PFSK-1 (cell line): ENCODE data around the gene ASCC3.

Source experiments
- FOXP2 ChIP-seq: optimal IDR thresholded peaks from 2 replicates; pipeline ENCODE3; 2011; ENCODE audit warnings: borderline replicate concordance, control low read depth, inconsistent platforms; ENCODE audit not compliant: insufficient read depth; ENCODE audit errors: extremely low read length, extremely low read depth
- POLR2AphosphoS5 ChIP-seq: IDR thresholded peaks from 2 replicates; pipeline ENCODE4 v1.6.1; 2012; ENCODE audit warnings: low read depth, mild to moderate bottlenecking, control low read depth, low read length, moderate library complexity
- SIN3A ChIP-seq: IDR thresholded peaks from 2 replicates; pipeline ENCODE4 v1.6.1; 2012; ENCODE audit warnings: mild to moderate bottlenecking, low read length, moderate library complexity, borderline replicate concordance; ENCODE audit not compliant: insufficient read depth
- TAF1 ChIP-seq: IDR thresholded peaks from 2 replicates; pipeline ENCODE4 v1.6.1; 2012; ENCODE audit warnings: low read length, control low read depth, borderline replicate concordance; ENCODE audit not compliant: insufficient read depth
- TF ChIP-seq, protein P1 (sequence below), 2 experiments: IDR thresholded peaks; 2 replicates each; pipeline versions ENCODE4 v1.6.1 to v1.8.0; 2011 to 2012; ENCODE audit warnings: low read depth in 2 of 2, low read length in 2 of 2, control low read depth in 1 of 2, inconsistent platforms in 1 of 2, mild to moderate bottlenecking in 1 of 2, moderate library complexity in 1 of 2; ENCODE audit not compliant: insufficient read depth in 1 of 2

Gene ASCC3

DNA sequence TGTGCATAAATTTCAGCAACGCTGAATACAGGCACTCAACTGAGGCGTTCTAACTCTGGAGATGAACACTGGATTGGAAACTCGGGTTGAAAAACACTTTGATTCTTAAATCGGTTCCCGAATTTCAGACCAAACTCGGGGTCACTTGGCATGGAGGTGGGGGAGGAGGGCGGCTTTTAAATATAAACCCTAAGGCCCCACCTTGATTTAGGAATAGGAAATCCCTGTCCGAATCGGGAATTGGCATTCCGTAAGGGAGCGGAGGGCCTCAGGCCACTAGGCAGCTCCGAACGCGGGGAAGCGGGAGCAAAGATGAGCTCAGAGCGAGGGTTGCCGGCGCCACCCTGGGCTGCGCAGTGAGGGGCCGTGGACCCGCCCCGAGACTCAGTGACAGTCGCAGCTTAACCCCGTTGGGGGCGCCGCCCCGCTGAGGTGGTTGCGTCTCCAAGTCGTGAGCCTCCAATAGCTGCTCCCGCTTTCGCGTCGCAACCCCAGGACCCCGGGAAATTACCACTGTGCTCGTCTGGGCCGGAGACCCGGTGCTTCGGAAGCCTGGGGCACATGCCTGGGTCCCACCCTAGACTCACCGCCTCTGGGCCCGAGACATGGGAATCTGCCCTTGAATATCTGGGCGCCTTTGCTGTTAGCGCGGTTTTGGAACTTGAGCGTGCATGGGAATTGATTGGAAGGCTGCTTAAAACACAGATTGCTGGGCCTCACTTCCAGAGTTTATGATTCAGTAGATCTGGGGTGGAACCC is 411.8 kb downstream of the ASCC3 start:
- TF ChIP-seq SIN3A (no peak), TAF1 (no peak), FOXP2 (no peak), POLR2AphosphoS5 (no peak)
- TF ChIP-seq, protein P1, sequence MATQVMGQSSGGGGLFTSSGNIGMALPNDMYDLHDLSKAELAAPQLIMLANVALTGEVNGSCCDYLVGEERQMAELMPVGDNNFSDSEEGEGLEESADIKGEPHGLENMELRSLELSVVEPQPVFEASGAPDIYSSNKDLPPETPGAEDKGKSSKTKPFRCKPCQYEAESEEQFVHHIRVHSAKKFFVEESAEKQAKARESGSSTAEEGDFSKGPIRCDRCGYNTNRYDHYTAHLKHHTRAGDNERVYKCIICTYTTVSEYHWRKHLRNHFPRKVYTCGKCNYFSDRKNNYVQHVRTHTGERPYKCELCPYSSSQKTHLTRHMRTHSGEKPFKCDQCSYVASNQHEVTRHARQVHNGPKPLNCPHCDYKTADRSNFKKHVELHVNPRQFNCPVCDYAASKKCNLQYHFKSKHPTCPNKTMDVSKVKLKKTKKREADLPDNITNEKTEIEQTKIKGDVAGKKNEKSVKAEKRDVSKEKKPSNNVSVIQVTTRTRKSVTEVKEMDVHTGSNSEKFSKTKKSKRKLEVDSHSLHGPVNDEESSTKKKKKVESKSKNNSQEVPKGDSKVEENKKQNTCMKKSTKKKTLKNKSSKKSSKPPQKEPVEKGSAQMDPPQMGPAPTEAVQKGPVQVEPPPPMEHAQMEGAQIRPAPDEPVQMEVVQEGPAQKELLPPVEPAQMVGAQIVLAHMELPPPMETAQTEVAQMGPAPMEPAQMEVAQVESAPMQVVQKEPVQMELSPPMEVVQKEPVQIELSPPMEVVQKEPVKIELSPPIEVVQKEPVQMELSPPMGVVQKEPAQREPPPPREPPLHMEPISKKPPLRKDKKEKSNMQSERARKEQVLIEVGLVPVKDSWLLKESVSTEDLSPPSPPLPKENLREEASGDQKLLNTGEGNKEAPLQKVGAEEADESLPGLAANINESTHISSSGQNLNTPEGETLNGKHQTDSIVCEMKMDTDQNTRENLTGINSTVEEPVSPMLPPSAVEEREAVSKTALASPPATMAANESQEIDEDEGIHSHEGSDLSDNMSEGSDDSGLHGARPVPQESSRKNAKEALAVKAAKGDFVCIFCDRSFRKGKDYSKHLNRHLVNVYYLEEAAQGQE (IDR thresholded peaks at IDR 0.05; ENCODE audit: insufficient read depth in 1 of 2, low read depth in 2 of 2, low read length in 2 of 2) = no peak

DNA sequence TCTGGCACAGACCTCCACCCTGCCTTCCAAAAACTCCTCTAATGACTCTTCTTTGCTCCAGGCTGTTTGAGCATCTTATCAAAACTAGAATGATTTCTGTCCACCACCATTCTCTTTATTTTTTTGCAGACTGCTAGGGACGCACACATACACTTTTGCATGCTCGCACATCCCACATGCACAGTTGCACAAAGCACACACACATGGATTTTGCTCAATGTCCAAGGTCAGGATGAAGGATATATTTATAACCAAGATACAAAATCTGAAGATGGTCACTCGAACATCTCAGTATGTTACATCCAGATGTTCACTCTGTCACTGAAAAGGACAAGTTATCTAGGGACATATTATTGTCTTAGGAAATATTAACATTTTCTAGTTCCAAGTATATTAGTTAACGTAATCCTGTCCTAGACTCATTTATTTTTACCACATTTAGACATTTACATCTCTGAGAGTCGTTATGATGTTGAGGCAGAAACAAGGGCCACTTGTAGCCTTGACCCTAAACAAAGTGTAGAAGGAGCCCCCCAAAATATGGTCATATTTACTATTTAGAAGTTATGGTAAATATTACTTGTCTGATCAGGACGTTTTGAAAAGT is 413.0 kb downstream of the ASCC3 start:
- no peak for TF ChIP-seq POLR2AphosphoS5
- TF ChIP-seq, protein P1 (IDR thresholded peaks at IDR 0.05; ENCODE audit: insufficient read depth in 1 of 2, low read depth in 2 of 2, low read length in 2 of 2) = no peak
- TF ChIP-seq SIN3A = no peak
- no peak for TF ChIP-seq FOXP2
- TF ChIP-seq TAF1 = no peak

DNA sequence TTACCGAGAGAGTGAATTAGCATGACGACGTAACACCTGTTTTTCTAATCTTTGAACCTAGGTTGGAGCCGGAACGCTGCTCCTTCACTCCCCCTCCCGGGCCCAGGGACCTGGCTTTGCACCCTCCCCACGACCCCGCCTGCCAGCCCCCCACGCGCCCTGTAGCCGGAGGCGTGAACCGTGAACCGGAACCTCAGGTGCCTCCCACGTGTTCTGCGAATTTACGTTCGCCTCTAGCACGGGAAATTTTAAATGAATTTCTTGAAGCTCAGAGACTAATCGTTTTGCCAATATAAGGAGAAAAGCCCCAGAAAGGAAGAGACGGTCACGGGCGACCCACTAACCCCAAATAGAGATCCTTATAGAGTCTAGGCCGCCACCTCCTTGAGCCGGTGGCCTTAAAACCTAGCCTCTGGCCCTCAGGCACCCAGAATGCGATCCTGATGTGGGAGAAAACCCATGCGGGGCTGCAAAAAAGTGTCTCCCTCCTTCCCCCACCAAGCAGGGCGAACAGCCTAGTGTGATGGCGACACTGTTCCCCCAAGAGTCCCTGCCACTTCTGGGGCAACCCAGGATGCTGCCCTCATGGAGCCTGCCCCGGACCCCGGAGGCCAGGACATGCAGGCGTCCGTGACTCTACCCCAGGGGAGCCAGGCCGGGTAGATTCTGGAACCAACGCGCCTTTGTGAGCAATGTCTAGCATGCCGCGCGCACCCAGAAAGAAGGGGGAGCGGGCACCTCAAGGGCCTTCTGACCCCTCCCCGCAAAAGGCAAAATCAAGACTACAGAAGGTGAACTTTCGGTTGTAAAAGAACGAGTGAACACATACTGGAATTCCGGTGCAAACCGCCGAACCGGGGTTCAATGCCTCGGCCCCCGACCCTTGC is 413.8 kb downstream of the ASCC3 start:
- TF ChIP-seq FOXP2 = no peak
- TF ChIP-seq, protein P1 (IDR thresholded peaks at IDR 0.05; ENCODE audit: insufficient read depth in 1 of 2, low read depth in 2 of 2, low read length in 2 of 2) = no peak
- TF ChIP-seq SIN3A = no peak
- no peak for TF ChIP-seq POLR2AphosphoS5
- TF ChIP-seq TAF1 = no peak

DNA sequence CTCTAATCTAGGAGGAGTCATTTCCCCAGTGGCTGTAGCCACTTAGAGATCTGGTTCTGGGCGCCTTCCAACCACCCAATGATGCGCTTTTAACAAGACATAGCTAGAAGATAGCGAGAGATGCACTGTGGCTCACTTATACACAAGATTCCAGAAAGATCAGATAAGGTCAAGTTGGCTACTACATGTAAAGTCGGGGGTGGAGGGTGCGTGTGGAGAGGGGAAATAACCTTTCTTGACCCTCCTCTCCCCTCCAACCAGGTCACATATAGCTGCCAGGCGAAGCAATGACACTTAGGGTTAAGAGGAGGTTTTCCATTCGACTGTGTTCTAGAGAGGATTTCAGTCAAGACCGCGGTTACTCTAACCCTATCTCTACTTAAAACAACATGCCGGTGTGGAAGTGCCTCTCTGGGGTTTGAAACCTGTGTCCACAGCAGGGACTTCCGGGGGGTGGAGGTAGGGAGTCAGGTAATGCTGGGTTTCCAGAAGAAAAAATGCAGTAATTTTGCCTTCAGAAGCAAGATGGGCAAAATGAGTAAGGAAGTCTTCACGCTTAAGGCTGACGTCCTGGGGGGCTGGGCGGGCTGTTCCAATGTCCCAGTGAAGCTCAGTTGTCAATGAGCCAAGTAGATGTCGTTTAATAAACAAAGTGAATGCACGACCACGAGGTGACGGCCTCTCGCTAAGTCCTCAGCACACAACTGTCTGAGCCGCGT is 414.6 kb downstream of the ASCC3 start:
- TF ChIP-seq, protein P1 (IDR thresholded peaks at IDR 0.05; ENCODE audit: insufficient read depth in 1 of 2, low read depth in 2 of 2, low read length in 2 of 2) = no peak
- TF ChIP-seq SIN3A (no peak), FOXP2 (no peak), TAF1 (no peak), POLR2AphosphoS5 (no peak)
